C4-2B (cell line): Measurements from ENCODE around the gene NPTX1.

Experiments used
- H3K27ac ChIP-seq: fragments of 450-650 bp; 2 replicates; pipeline ENCODE4 v1.5.1; 2017
- CTCF ChIP-seq: fragments of 450-650 bp; conservative IDR thresholded peaks from 2 replicates; pipeline ENCODE4 v1.5.1; 2017; ENCODE audit warnings: mild to moderate bottlenecking
- ZFX ChIP-seq: fragments of 450-650 bp; IDR thresholded peaks from 2 replicates; pipeline ENCODE4 v1.6.1; 2017

Gene NPTX1

GRCh38 chr17:80422276-80422675 lies 54.1 kb downstream of the NPTX1 start:
- no peak for TF ChIP-seq ZFX
- TF ChIP-seq CTCF: no peak
- H3K27ac ChIP-seq: no peak overlapping the region

- H3K27ac ChIP-seq: no peak overlapping the region
- no peak for TF ChIP-seq CTCF
- no peak for TF ChIP-seq ZFX
These were observed 54.9 kb downstream of the NPTX1 start for GRCh38 chr17:80421381-80422090.

- TF ChIP-seq ZFX: no peak
- TF ChIP-seq CTCF: no peak
- no peak overlapping the region for H3K27ac ChIP-seq
These were observed 57.2 kb downstream of the NPTX1 start for GRCh38 chr17:80419255-80419654.

- no peak for TF ChIP-seq CTCF
- TF ChIP-seq ZFX: no peak
These were observed 57.8 kb downstream of the NPTX1 start for GRCh38 chr17:80418589-80418988.

More at GRCh38 chr17:80418589-80418988, 57.8 kb downstream of the NPTX1 start:
- H3K27ac ChIP-seq: no peak overlapping the region
